GM12872 (cell line): ENCODE results near the gene C7orf57.
A peak's percentile ranks its signal among the peaks of the same experiment; 100 is the strongest.

Experiments
- CTCF ChIP-seq: IDR thresholded peaks from 3 replicates; pipeline ENCODE4 v1.5.1; 2011; ENCODE audit warnings: low read depth, mild to moderate bottlenecking, low read length, moderate library complexity; ENCODE audit not compliant: insufficient read depth

The C7orf57 gene

GRCh38 chr7:48097521-48098231, 62.3 kb downstream of the C7orf57 start:
- TF ChIP-seq CTCF = no peak

GRCh38 chr7:48098846-48099245, 63.5 kb downstream of the C7orf57 start:
- no peak for TF ChIP-seq CTCF

- no peak for TF ChIP-seq CTCF
Measured at GRCh38 chr7:48099781-48100180, 64.4 kb downstream of the C7orf57 start.

- TF ChIP-seq CTCF = no peak
Measured at GRCh38 chr7:48101352-48101751, 66.0 kb downstream of the C7orf57 start.

GRCh38 chr7:48101968-48102367, 66.6 kb downstream of the C7orf57 start:
- peak; percentile 41; the same call in 1 of the 3 replicates for TF ChIP-seq CTCF

GRCh38 chr7:48102530-48102929, 67.2 kb downstream of the C7orf57 start:
- TF ChIP-seq CTCF = no peak

GRCh38 chr7:48105045-48105444, 69.7 kb downstream of the C7orf57 start:
- no peak for TF ChIP-seq CTCF
